ENCODE data around the gene APOF. TPM values are rescaled to one million over a fixed set of nuclear protein-coding genes. Genes with fewer than 3 reads are reported as not detected.
"Not testable (repeated sequence)": the region's sequence is repeated elsewhere in the genome, so short reads cannot be mapped to it uniquely, and the experiment has no call there.

APOF gene
- total RNA-seq, 1 donor from 2014 or later, result not detected

DNA sequence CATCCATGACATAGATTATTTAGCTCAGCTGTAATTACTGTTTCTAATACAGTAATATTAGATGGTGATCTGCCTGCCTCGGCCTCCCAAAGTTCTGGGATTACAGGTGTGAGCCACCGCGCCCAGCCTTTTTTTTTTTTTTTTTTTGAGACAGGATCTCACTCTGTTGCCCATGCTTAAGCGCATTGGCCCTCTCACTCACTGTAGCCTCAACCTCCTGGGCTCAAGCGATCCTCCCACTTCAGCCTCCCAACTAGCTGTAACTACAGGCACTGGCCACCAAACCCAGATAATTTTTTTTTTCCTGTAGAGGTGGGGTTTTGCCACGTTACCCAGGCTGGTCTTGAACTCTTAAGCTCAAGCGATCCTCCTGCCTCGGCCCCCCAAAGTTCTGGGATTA, 27.1 kb downstream of the APOF start:
- DNase-seq; ATAC-seq; intact Hi-C loops (cut with micrococcal nuclease): not testable (repeated sequence)

GRCh38 chr12:56334490-56334793, 28.2 kb downstream of the APOF start:
- no peak for ATAC-seq
- intact Hi-C loops (cut with micrococcal nuclease), result no loop called here
- DNase-seq, result no peak

- intact Hi-C loops (cut with micrococcal nuclease), result no loop called here
- ATAC-seq (peak; percentile 99), DNase-seq (peak; percentile 96)
These were observed 28.8 kb downstream of the APOF start, which contains the start of gene PAN2 for GRCh38 chr12:56333679-56334489. PAN2 (minus strand) TSS chr12:56334000; CDS start chr12:56333094, 906 bp downstream.

DNA sequence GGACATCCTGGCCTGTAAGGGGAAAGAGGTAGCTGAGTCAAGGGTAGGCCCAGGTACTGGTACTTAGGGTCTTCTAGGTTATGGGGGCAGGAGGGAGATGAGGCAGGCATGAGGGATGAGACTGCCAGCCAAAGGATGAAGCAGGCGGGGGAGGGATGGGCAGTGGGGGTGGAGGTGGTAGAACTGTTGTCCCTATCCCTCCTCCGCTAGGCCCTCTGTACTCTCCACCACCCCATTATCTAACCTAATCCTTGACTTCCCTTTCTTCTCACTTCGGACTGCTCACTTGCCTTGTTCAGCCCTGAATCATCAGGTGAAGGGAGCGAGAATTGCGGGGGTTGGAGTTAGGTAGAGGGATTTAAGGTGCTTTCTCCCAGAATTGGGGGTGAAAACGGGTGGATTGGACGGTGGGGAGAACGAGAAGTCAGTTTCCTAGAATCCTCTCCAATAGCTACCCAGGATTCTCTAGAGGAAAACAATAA, 29.4 kb downstream of the APOF start:
- no peak for DNase-seq
- intact Hi-C loops (cut with micrococcal nuclease), result no loop called here
- ATAC-seq, result peak; percentile 8

GRCh38 chr12:56332512-56333196, 30.0 kb downstream of the APOF start:
- ATAC-seq (no peak), DNase-seq (no peak)
- intact Hi-C loops (cut with micrococcal nuclease), result no loop called here

GRCh38 chr12:56330936-56331490, 31.6 kb downstream of the APOF start:
- intact Hi-C loops (cut with micrococcal nuclease), result no loop called here
- no peak for DNase-seq
- no peak for ATAC-seq

- intact Hi-C loops (cut with micrococcal nuclease), result no loop called here
- no peak for DNase-seq
- ATAC-seq, result peak; percentile 49
These were observed 36.1 kb downstream of the APOF start for GRCh38 chr12:56326533-56326932.

DNA sequence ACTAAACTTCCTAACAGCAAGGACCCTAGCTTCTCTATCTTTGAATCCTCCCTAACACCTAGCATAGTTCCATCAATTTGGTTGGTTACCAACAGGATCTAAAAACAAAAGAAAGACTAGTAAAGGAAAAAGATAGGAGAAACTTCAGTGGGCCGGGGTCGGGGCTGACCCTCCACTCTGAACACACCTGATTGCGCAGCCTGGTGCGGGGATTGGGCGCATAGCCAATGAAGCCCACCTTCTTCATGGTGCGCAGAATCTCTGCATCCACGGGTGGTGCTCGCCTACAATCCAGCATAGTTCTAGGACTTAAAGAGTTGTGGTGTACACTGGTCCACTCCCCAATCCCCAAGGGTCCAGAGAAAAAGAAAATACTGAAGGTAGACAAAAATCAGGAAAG, 36.5 kb downstream of the APOF start:
- intact Hi-C loops (cut with micrococcal nuclease), result no loop called here
- ATAC-seq (no peak), DNase-seq (no peak)

DNA sequence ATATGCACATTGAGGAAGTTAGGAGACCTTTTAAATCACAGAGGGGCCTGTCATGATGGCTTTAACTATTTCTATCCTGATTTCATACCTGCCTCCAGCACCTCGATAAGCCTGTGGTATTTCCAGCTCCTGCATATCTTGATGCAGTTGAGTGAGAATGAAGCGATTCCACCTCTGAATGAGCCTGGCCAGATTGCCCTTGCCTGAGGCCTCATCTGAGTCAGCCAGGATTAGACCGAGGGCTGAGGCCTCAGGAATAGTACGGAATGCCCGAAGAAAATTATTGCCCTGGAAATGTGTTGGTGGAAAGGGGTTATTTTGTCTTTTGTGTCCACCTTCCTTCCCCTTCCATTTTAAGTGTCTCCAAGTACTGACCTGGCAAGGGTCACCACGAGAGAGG, 38.5 kb downstream of the APOF start:
- DNase-seq (no peak), ATAC-seq (no peak)
- intact Hi-C loops (cut with micrococcal nuclease), result no loop called here

GRCh38 chr12:56321610-56322009, 41.0 kb downstream of the APOF start:
- DNase-seq; ATAC-seq; intact Hi-C loops (cut with micrococcal nuclease): not testable (repeated sequence)

DNA sequence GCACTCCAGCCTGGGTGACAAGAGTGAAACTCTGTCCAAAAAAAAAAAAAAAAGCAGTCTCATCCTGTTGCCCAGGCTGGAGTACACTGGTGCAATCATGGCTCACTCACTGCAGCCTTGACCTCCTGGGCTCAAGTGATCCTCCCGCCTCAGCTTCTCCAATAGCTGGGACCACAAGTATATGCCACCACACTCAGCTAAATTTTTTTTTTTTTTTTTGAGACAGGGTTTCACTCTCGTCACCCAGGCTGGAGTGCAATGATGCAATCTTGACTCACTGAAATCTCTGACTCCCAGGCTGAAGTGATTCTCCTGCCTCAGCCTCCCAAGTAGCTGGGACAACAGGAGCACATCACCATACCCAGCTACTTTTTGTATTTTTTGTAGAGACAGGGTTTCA, 41.6 kb downstream of the APOF start:
- intact Hi-C loops (cut with micrococcal nuclease), result no loop called here
- DNase-seq (no peak), ATAC-seq (no peak)

- intact Hi-C loops (cut with micrococcal nuclease), result no loop called here
- DNase-seq, result no peak
- no peak for ATAC-seq
These were observed 45.0 kb downstream of the APOF start for GRCh38 chr12:56317675-56318074.

DNA sequence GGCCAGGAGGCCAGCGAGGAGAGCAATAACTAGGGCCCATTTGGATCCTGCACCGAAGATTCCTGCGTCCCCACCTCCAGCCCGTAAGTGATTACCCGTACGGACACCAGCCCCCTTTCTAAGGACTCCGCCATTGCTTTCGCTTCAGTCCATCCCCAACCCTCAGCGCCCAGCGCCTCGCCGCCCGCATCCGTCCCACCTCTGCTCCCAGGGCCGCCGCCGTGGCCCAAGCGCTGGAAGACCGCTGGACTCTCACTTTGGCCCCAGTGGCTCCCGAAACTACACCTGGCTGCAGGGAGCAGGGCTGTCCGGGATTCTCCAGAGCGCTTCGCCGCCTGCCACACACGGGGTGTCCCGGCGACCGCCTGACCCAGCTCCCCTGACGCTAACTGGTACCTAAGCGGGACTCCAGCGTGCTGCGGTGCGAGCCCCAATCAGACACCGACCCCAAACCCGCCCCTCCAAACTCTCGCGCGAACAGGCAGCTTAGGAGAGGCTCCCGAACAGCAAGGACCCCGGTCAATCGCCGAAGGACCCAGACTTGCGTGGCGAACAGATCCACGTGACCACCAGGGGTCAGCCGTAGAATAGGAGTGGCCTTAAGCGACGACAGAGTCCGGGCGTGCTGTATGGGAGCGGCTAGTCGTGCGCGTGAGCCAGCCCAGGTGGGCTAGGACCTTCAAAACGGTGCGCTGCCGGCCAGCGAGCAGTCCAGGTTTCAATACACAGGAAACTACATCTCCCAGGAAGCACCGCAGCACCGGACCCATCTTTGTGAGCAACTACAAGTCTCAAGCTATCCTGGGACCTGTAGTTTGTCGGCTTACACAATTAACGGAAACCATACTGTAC, 46.8 kb downstream of the APOF start, which contains the start of gene CNPY2:
Gene CNPY2, minus strand, starts transcription at position 367 of the 852 bp plus-strand sequence. CDS start 771 bp downstream, outside the sequence.
- ATAC-seq (peak; percentile 95), DNase-seq (peak; percentile 96)
- intact Hi-C loops (cut with micrococcal nuclease), result no loop called here

DNA sequence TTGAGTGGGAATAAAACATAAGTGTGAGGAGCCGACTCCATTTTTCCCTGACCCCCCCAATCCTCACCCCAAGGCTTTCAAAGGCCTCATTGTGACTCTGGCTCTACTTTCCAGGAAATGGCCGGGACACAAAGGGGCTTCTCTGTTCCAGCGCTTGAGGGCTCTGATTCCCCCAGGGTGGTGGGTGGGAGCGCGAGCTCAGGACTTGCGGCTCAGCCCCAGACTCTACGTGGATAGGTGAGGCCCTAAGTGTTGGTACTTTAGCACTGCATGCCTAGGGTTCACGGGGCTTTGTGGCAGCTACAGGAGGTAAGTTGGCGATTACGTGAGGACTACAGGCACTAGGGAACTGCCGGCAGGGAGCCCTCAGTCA, 47.4 kb downstream of the APOF start:
- ATAC-seq (no peak), DNase-seq (no peak)
- intact Hi-C loops (cut with micrococcal nuclease), result no loop called here

GRCh38 chr12:56311003-56311402, 51.7 kb downstream of the APOF start:
- no peak for ATAC-seq
- intact Hi-C loops (cut with micrococcal nuclease), result no loop called here
- no peak for DNase-seq
